Common myeloid progenitor, CD34-positive (primary cell): Measurements from ENCODE around the gene PRR15.
A peak's percentile ranks its signal among the peaks of the same experiment; 100 is the strongest.

Experiments
- CTCF ChIA-PET: fragments of 350-600 bp; sonication (Branson Sonifier 250); formaldehyde crosslinking; loops from one replicate; lab custom pipeline; 2021; ENCODE audit warnings: antibody characterized with exemption; lab: Charles Lee
- POLR2A ChIA-PET: fragments of 350-600 bp; sonication (Branson Sonifier 250); formaldehyde crosslinking; loops from one replicate; lab custom pipeline; 2021; ENCODE audit warnings: antibody characterized with exemption; lab: Charles Lee
- DNase-seq, 3 donors: peaks; one replicate each; pipeline versions ENCODE4 v3.0.0 to v3.0.0-alpha.2; 2013
- H3K27ac ChIP-seq, 2 experiments: 1 replicate in 1 of 2; 2 replicates in 1 of 2; pipeline ENCODE4 v1.7.0; 2013; ENCODE audit warnings: inconsistent platforms in 2 of 2, low read length in 2 of 2, mild to moderate bottlenecking in 2 of 2, low read depth in 1 of 2, moderate library complexity in 1 of 2; ENCODE audit not compliant: severe bottlenecking in 2 of 2, insufficient read depth in 1 of 2, poor library complexity in 1 of 2
- H3K27me3 ChIP-seq, 5 experiments: replicated peaks in 2 of 5; 1 replicate in 3 of 5; 2 replicates in 2 of 5; pipeline versions ENCODE4 v1.6.1 to v1.7.0; 2013; ENCODE audit warnings: low read length in 4 of 5, mild to moderate bottlenecking in 2 of 5, moderate library complexity in 2 of 5, inconsistent platforms in 1 of 5; ENCODE audit not compliant: insufficient read depth in 5 of 5, control insufficient read depth in 4 of 5
- H3K36me3 ChIP-seq, 4 experiments: 1 replicate in 2 of 4; 2 replicates in 2 of 4; pipeline versions ENCODE4 v1.6.1 to v1.7.0; 2013; ENCODE audit warnings: low read length in 3 of 4, control low read depth in 1 of 4, mild to moderate bottlenecking in 1 of 4; ENCODE audit not compliant: control insufficient read depth in 4 of 4, insufficient read depth in 4 of 4
- H3K4me1 ChIP-seq, 4 experiments: 1 replicate in 3 of 4; 2 replicates in 1 of 4; pipeline versions ENCODE4 v1.6.1 to v1.7.1; 2013; ENCODE audit warnings: low read length in 3 of 4, mild to moderate bottlenecking in 3 of 4, control low read depth in 1 of 4, inconsistent platforms in 1 of 4, moderate library complexity in 1 of 4; ENCODE audit not compliant: control insufficient read depth in 4 of 4, insufficient read depth in 4 of 4; ENCODE audit errors: control extremely low read depth in 1 of 4
- H3K4me3 ChIP-seq, 7 experiments: 1 replicate in 4 of 7; 2 replicates in 3 of 7; pipeline versions ENCODE4 v1.5.1 to v1.7.0; 2013; ENCODE audit warnings: mild to moderate bottlenecking in 7 of 7, low read length in 6 of 7, moderate library complexity in 6 of 7, inconsistent platforms in 2 of 7, low read depth in 2 of 7, control low read depth in 1 of 7; ENCODE audit not compliant: insufficient read depth in 4 of 7, control insufficient read depth in 1 of 7; ENCODE audit errors: extremely low read depth in 1 of 7
- H3K9me3 ChIP-seq, 5 experiments: 1 replicate in 4 of 5; 2 replicates in 1 of 5; pipeline versions ENCODE4 v1.6.1 to v1.7.1; 2013; ENCODE audit warnings: low read length in 4 of 5, mild to moderate bottlenecking in 2 of 5, inconsistent platforms in 1 of 5, low read depth in 1 of 5, moderate library complexity in 1 of 5; ENCODE audit not compliant: control insufficient read depth in 4 of 5, insufficient read depth in 2 of 5; ENCODE audit errors: control extremely low read depth in 1 of 5
- WGBS: methylation state at CpG from one replicate; pipeline ENCODE4 v1.1.5; 2013; ENCODE audit not compliant: insufficient coverage; 5-methylcytosine and 5-hydroxymethylcytosine counted together

The PRR15 gene

DNA sequence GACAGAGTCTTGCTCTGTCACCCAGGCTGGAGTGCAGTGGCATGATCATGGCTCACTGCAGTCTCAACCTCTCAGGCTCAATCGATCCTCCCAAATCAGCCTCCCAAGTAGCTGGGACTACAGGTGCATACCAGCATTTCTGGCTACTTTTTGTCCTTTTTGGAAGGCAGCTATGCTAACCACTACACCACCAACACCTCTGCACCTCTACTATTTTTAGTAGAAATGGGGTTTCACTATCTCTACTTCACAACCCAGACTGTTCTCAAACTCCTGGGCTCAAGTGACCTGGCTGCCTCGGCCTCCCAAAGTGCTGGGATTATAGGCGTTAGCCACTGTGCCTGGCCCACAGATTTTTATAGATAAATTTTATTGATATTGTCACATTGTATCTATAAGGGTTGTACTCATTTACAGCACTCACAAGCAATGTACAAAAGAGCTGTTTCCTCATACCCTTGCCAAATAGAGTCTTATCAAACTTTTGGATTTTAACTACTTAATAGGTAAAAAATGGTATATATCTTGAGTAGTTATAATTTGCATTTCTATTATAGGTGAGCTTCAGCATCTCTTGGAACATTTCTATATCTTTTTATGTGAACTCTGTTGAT lies 23.7 kb downstream of the PRR15 start:
- DNase-seq: no peak
- 50% methylated on average over 2 of the region's 3 CpGs for WGBS
- Histone ChIP-seq H3K27ac (no peak overlapping the region), H3K27me3 (no peaks in the 10 kb centered on the region), H3K4me3 (no peak overlapping the region), H3K9me3 (peaks cover 0 to 3% (median 0%) of the 10 kb centered on the region in 5 experiments), H3K4me1 (peaks cover 0 to 6% (median 6%) of the 10 kb centered on the region in 4 experiments), H3K36me3 (no peaks in the 10 kb centered on the region)
- ChIA-PET POLR2A (no interaction called here), CTCF (interaction anchor here (0.7 to 2.2 kb wide), 3 partner anchors 10 to 37 kb away, joined by 3 to 6 read pairs (median 3); no protein-coding TSS in a partner anchor)

DNA sequence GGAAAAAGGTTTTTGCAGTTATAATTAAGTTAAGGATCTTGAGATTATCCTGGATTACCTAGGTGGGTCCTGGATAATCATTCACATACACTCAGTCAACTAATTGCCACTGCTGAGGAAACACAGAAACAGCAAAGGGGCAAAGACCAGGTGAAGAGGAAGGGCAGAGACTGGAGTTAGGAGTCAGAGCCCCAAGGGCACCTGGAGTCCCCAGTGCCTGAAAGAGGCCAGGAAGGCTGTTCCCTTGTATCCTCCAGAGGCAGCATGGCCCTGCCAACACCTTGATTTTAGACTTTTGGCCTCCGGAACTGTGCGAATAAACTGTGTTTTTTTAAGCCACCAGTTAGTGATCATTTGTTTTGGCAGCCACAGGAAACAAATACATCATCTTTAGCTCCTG lies 24.6 kb downstream of the PRR15 start:
- H3K27me3 ChIP-seq: no peaks in the 10 kb centered on the region
- WGBS: 88% methylated on average over 2 of the region's 2 CpGs

DNA sequence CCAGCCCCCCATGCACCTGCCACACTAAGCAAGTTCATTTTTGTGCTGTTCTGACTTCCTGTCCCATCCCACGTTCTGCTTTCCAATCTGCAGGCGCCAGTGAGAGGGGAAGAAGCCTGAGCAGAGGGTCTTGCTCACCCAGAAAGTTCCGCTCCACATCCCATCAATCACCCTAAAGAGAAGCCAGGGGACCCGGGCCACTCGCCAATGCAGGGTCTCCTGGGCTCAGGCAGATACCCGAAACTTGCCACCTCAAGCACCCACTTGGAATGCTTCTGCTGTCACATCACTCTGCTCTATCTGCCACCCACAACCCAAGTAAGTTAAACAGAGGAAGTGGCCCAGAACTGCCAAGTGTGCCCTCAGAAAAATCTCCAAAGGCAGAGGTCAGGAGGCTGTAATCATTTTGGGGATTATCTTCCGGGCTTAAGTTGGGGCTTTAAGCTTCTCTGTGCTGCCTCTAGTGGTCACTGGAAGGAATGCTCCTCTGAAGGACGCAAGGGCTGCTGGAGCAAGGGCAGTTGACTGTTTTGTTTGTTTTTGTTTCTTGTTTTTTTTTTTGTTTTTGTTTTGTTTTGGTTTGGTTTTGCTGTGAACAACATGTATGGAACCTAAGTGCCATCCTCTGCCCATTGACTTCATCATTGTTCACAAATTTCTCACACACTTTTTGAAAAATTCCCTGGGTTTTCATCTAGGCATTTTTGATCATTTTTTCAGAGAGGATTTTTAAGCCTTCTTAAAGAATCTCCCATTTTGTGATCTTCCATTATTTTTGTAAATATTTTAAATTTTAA lies 25.5 kb downstream of the PRR15 start:
- WGBS: 60% methylated on average over 3 of the region's 8 CpGs
- DNase-seq: peak; percentile 67 to 91 (median 75)
- ChIA-PET POLR2A (interaction anchor here (0.7 kb wide), 1 partner anchor 105 kb away, joined by 3 read pairs; no protein-coding TSS in a partner anchor), CTCF (interaction anchor here (1.0 kb wide), 1 partner anchor 48 kb away, joined by 3 read pairs; no protein-coding TSS in a partner anchor)
- Histone ChIP-seq H3K4me1 (peaks cover 0 to 6% (median 6%) of the 10 kb centered on the region in 4 experiments), H3K27ac (no peak overlapping the region), H3K4me3 (peak overlapping the region in 3 of 7 experiments; percentile 37 to 43 (median 42)), H3K36me3 (no peaks in the 10 kb centered on the region), H3K27me3 (no peaks in the 10 kb centered on the region), H3K9me3 (peaks cover 0 to 3% (median 0%) of the 10 kb centered on the region in 5 experiments)

More for the DNA sequence above, 24.6 kb downstream of the PRR15 start:
- Histone ChIP-seq H3K9me3 (peaks cover 0 to 3% (median 0%) of the 10 kb centered on the region in 5 experiments), H3K36me3 (no peaks in the 10 kb centered on the region), H3K4me1 (peaks cover 0 to 6% (median 6%) of the 10 kb centered on the region in 4 experiments), H3K4me3 (no peak overlapping the region), H3K27ac (no peak overlapping the region)
- DNase-seq: no peak
- ChIA-PET CTCF (interaction anchor here (2.2 kb wide), 1 partner anchor 11 kb away, joined by 6 read pairs; no protein-coding TSS in a partner anchor), POLR2A (no interaction called here)

DNA sequence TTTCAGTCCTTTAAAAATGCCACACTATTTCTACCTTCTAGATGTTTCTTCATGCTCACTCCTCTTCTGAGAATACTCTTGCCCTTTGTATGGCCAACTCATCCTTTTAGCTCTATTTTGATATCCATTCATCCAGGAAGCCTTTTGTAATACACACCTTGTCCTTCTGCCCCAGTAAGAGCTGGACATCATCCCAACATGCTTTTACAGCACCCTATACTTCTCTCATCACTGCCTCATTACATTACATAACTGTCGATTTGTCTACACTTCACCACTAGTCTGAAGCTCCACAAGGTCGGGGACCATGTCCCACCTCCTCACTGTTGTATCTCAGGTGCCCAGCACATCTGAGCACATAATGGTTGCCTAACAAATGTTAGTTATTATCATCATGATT lies 29.2 kb downstream of the PRR15 start:
- CTCF ChIA-PET: no interaction called here
- H3K27me3 ChIP-seq: no peaks in the 10 kb centered on the region
- H3K4me3 ChIP-seq: no peak overlapping the region
- H3K9me3 ChIP-seq: peaks cover 0 to 3% (median 0%) of the 10 kb centered on the region in 5 experiments
- 100% methylated on average over 1 of the region's 2 CpGs for WGBS
- no peak overlapping the region for H3K27ac ChIP-seq
- no peaks in the 10 kb centered on the region for H3K36me3 ChIP-seq
- POLR2A ChIA-PET: no interaction called here
- peaks cover 0 to 6% (median 6%) of the 10 kb centered on the region in 4 experiments for H3K4me1 ChIP-seq
- no peak for DNase-seq

DNA sequence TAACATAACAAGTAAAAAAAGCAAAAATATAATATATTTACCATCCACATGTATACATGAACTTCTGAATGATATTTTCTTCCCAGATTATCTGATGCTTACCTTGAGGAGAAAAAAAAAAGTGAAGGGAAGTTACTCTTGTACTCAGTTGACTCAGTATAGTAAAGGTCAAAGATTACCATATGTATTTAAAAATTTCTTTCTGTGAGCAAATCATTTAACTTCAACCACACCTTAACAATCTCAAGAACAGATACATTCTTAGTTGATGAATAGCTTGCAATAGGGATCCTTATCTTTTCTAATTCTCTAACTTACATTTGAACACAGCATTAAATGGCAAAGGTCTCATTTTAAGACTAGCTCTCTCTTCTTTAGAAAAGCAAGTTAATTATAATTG lies 29.8 kb downstream of the PRR15 start:
- ChIA-PET CTCF (no interaction called here), POLR2A (no interaction called here)
- DNase-seq: no peak
- Histone ChIP-seq H3K4me3 (no peak overlapping the region), H3K27ac (no peak overlapping the region), H3K36me3 (no peaks in the 10 kb centered on the region), H3K27me3 (no peaks in the 10 kb centered on the region), H3K4me1 (peaks cover 0 to 6% (median 6%) of the 10 kb centered on the region in 4 experiments), H3K9me3 (peaks cover 0 to 3% (median 0%) of the 10 kb centered on the region in 5 experiments)

DNA sequence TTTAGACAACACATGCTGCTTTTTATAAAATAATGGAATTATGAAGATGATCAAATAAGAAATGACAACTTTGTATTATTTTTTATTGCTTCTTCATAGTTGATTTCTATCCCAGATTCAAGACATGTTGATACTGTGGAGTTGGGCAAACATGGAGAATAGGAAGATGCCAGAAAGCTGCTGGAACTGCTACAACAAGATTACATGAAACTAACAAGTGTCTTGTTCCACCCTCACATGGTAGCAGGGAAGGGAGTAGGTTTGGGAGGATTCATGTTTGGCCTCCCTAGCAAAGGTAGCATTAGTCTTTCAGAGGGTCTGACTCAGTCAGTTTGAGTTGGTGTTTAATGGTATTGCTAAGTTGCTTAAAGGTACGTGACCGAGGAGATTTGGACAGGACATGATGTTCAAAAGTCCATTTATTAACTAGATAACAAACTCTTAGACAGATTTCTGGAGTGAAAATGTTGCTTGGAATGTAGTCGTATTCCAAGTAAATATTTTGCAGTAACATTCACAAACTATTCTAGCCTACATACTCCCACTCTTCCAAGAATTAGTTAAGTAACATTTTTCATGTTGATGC lies 33.1 kb downstream of the PRR15 start:
- POLR2A ChIA-PET: no interaction called here
- no peaks in the 10 kb centered on the region for H3K9me3 ChIP-seq
- H3K4me3 ChIP-seq: no peak overlapping the region
- CTCF ChIA-PET: no interaction called here
- DNase-seq: no peak
- no peaks in the 10 kb centered on the region for H3K36me3 ChIP-seq
- H3K27me3 ChIP-seq: no peaks in the 10 kb centered on the region
- H3K4me1 ChIP-seq: no peaks in the 10 kb centered on the region
- no CpG with 5 or more reads among the region's 3 CpGs for WGBS
- H3K27ac ChIP-seq: no peak overlapping the region
